ENCODE measurements around the gene TFAP2D. TPM values are rescaled to one million over a fixed set of nuclear protein-coding genes. Genes with fewer than 3 reads are reported as not detected.

The TFAP2D gene
- total RNA-seq, 4 donors from 2014 or later, result not detected

- no peak overlapping the region for H3K27ac ChIP-seq
- no peaks in the 10 kb centered on the region for H3K4me1 ChIP-seq
- H3K27me3 ChIP-seq, result no peaks in the 10 kb centered on the region
- TF ChIP-seq CTCF (IDR thresholded peaks at IDR 0.05) (no peak), POLR2A (IDR thresholded peaks at IDR 0.05) (no peak)
- no peak for DNase-seq
- H3K36me3 ChIP-seq, result no peaks in the 10 kb centered on the region
- no peaks in the 10 kb centered on the region for H3K9me3 ChIP-seq
- H3K4me3 ChIP-seq, result no peak overlapping the region
Observed at GRCh38 chr6:50691814-50692495, 21.4 kb upstream of the TFAP2D start.

DNA sequence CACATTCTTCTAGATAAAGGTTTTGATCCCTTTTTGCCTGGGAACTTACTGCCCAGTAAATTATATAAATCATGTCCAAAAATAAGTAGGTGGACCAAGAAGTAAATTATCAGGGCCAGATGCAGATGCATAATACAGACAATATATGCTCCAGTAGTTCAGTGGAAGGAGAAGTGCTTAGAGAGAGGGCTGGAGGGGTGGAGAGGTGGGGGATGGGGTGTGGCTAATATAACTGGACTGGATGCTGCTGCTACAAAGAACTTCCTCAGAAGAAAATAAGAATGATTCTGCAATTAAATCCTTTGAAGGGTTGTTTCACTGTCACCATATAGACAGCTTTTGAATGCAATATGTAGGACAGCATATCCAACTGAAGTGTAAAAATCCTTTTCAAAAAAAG is 14.8 kb upstream of the TFAP2D start:
- Histone ChIP-seq H3K27me3 (no peaks in the 10 kb centered on the region), H3K36me3 (no peaks in the 10 kb centered on the region), H3K4me1 (no peaks in the 10 kb centered on the region), H3K4me3 (no peak overlapping the region), H3K27ac (no peak overlapping the region), H3K9me3 (no peaks in the 10 kb centered on the region)
- no peak for DNase-seq
- TF ChIP-seq CTCF (IDR thresholded peaks at IDR 0.05) (no peak), POLR2A (IDR thresholded peaks at IDR 0.05) (no peak)

DNA sequence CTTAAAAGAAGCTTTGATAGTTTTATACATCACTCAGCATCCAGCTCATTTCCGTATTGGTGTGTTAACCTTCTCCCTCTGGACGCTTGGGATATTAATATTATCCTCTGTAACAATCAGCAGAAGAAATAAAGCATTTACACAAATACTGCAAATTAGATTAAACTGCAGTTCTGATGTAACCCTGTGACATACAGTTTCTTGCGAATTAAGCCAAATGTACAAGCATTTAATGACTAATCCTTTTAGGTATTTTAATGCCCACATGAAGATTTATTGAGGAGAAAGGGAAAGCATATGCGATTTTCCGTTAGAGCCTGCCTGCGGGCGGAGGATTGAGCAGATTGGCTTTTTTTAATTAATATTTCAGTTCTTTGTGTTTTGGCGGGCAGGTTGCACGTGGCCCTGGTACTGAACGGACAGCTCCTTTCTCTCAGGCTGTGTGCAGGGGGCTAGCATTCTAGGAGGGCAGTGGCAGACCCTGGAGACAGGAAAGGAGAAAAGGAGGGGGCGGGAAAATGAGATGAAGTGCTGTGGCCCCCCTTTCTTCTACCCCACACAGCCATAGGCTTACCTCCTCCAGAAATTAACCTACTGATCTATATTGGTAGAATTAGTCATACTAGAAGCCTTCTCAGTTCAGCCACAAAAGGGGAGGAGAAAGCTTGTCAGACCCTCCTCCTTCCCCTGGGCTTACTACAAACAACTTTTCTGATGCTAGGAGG is 14.1 kb upstream of the TFAP2D start:
- Histone ChIP-seq H3K9me3 (no peaks in the 10 kb centered on the region), H3K36me3 (no peaks in the 10 kb centered on the region), H3K4me3 (no peak overlapping the region), H3K4me1 (no peaks in the 10 kb centered on the region), H3K27ac (no peak overlapping the region), H3K27me3 (no peaks in the 10 kb centered on the region)
- DNase-seq, result no peak
- TF ChIP-seq POLR2A (IDR thresholded peaks at IDR 0.05) (no peak), CTCF (IDR thresholded peaks at IDR 0.05) (no peak)

DNA sequence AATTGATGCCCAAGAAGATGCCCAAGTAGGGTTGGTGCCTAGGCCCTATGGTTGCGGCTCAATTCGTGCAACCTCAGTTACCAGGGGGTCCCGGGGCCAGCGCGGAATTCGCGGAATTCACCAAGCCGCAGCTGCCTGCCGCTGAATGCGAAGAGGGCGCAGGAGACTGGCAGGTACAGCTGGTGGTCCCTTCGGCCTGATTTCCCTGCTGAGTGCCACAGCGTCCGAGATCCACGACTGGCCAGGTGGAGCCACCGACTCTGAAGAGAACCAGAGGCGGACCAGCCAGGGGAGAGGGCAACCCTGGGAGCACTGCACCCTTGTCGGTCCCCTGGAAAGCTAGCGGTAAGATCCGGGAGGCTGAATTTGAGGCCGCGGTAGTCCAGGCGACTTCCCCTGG is 6.8 kb upstream of the TFAP2D start:
- Histone ChIP-seq H3K27ac (no peak overlapping the region), H3K36me3 (no peaks in the 10 kb centered on the region), H3K27me3 (peaks cover 0 to 14% of the 10 kb centered on the region in 2 donors), H3K9me3 (peaks cover 0 to 5% (median 0%) of the 10 kb centered on the region in 4 donors), H3K4me3 (no peak overlapping the region), H3K4me1 (no peaks in the 10 kb centered on the region)
- no peak for TF ChIP-seq CTCF (IDR thresholded peaks at IDR 0.05)
- no peak for TF ChIP-seq POLR2A (IDR thresholded peaks at IDR 0.05)
- no peak for DNase-seq

DNA sequence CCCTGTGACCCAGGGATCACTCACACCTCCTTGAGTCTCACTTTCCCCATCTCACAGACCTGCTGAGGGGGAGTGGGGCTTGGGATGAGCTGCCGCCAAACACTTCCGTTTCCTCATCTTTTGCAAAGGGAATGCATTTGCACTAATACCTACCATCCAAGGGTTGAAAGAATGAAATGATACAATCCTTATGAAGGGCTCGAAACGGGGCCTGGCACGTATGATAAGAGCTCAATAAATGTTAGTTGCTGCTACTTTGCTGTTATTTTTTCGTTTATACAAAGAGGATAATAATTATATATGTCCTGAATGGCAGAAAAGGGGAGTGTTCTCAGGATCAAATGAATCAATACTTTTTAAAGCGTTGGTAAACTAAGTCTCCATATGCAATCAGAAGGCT is 6.1 kb upstream of the TFAP2D start:
- H3K4me3 ChIP-seq, result no peak overlapping the region
- no peak for TF ChIP-seq POLR2A (IDR thresholded peaks at IDR 0.05)
- no peak for TF ChIP-seq CTCF (IDR thresholded peaks at IDR 0.05)
- H3K36me3 ChIP-seq, result no peaks in the 10 kb centered on the region
- H3K27me3 ChIP-seq, result peaks cover 0 to 14% of the 10 kb centered on the region in 2 donors
- peaks cover 0 to 5% (median 0%) of the 10 kb centered on the region in 4 donors for H3K9me3 ChIP-seq
- H3K4me1 ChIP-seq, result no peaks in the 10 kb centered on the region
- no peak for DNase-seq
- no peak overlapping the region for H3K27ac ChIP-seq

Measured in Peyer's patch (tissue), 4 donors.